ENCODE measurements around the gene KLHL29.

The KLHL29 gene

DNA sequence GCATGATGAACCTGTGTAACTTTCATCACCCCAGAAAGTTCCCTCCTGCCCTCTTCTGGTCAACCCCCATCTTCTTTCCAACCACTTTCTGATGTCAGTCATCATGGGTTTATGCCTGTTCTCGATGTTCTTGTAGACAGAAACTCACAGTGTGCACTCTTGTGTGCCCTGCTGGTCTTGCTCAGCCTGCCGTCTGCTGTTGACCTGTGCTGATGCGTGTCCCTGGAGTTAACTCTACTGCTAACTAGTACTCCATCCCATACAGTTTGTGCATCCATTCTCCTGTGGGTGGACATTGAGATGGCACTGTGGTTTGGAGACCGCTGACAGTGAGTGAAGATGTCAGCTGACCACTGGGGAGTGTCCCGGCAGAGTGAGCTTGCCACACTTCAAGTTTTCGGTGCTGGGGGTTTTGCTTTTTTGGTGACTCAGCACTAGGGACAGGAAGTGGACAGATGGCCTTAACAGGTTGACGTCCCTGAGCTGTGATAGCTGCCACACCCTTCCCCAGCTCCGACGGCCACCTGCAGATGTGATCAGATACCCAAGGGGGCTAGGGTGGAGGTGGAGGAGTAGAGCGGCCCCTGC is 14.8 kb downstream of the KLHL29 start:
- DNase-seq = no peak

DNA sequence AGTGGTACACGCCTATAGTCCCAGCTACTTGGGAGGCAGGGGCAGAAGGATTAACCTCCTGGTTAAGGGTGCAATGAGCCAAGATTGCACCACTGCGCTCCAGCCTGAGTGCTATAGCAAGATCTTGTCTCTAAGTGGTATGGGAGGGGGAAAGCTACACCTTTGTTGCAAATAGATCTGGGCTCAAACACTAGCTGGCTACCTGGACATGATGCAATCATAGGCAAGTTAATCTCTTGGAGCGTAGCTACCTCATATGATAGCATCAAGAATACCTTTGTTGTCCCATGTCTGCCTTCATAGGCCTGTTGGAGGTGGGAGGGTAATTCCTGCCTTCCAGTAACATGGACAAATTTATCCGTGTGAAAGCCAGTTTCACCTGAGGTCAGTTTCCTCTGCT is 15.7 kb downstream of the KLHL29 start:
- DNase-seq = no peak

DNA sequence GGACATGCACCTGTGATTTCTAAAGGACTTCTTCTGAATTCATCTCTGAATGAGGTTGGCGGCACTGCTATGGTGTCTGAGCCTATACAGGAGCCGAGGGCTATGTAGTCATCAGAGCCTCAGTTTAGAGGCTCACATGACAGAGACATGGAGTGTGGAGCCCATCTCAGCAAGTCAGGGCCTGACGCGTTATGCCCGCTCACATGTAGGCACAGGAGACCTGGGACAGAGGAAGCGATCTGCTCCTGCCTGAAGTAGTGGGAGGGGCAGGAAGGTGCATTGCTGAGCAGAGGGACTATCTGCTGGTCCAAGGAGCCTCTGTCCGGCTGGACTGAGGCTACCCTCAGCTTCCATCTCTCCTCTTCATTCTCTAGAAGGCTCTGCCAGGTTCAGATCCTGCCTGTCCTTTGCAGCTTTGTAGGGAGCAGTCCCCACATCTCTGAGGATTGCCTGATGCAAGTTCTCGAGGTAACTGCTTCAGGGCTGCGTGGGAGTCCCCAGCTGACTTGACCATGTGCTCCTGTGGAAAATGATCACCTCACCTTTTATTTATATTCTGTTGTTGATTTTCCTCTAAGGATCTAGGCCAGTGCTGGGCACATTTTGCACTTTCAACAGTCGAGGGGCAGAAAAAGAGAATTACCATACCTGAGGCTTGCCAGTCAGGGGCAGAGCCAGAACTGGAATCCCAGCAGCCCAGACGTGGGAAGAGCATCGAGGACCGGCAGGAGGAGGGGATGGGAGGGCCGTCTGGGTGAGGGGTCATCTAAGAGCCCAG is 16.6 kb downstream of the KLHL29 start:
- no peak for DNase-seq

DNA sequence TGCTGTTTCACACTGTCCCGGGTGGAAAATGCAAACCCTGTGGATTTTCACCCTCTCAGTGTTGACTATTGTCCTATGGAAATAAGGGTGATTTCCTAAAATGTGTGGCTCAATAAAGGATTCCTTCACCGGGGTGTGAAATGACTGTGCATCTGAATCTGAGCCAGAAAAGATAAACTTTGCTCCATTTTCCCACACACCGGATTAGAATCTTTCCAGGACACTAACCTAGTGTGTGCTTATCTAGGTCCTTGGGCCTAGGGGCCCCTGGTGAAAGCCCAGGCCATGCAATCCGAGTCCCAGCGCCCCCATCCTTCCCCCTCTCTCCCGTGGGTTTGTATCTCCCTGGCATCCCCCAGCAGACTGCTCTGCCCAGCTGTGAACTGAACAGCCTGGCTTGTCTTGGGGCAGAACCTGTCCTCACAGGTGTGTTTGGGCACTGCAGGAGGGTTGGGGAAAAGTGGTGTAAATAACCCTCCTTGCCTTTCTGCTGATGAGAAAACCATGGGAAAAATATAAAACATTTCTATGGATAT is 17.3 kb downstream of the KLHL29 start:
- no peak for DNase-seq

DNA sequence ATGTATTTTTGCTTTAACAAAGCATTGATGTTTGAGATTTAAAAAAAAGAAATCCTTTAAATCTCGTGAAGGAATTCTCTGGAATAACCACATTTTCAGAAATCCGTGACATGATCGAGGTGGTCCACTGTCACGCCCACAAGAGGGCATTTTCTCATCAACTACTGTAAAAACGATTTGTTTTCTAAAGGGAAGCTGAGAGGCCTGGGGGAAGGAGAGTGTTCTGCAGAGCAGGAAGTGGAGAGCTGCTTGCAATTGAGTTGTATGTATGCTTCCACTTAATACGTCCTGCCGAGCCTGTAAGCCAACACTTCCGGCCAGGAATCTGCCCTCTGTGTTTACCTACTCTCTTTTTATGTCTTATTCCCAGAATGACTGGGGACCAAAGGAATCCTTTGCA is 19.4 kb downstream of the KLHL29 start:
- DNase-seq = no peak

DNA sequence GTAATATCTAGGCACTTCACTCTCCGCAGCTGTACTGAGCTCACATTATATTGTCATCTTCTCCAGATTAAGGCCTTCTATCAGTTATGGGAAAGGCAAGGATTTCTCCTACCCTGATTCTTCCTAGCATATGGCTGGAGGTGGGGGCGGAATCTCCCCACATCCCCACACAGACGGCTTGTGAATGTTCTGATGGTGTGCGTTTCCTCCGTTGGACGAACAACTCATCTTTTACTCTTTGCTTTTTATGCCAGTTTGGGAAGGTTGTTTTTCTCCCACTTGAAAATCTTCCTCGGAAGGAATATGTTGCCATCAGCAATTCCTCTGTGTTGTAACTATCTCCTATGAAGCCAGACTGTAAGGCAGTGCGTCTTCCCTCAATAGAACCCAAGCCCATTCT is 24.3 kb downstream of the KLHL29 start:
- no peak for DNase-seq

DNA sequence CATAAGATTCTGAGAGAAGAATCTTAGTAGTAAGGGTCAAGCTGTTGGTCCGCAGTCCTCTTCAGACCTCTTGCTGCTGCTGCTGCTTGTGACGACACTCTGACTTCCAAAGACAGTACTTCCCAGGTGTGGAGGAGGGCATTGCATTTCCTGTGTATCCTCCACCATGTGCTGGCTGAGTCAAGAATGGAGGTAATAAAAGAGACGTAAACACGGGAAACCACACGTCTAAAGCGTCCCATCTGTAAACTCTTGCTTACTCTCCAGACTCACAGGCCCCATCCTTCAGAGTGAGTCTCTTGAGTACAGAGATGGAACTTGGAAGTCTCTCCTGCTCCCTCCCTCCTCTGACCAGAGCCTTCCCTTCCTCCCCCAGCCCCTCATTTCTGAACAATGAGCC is 25.6 kb downstream of the KLHL29 start:
- no peak for DNase-seq

DNA sequence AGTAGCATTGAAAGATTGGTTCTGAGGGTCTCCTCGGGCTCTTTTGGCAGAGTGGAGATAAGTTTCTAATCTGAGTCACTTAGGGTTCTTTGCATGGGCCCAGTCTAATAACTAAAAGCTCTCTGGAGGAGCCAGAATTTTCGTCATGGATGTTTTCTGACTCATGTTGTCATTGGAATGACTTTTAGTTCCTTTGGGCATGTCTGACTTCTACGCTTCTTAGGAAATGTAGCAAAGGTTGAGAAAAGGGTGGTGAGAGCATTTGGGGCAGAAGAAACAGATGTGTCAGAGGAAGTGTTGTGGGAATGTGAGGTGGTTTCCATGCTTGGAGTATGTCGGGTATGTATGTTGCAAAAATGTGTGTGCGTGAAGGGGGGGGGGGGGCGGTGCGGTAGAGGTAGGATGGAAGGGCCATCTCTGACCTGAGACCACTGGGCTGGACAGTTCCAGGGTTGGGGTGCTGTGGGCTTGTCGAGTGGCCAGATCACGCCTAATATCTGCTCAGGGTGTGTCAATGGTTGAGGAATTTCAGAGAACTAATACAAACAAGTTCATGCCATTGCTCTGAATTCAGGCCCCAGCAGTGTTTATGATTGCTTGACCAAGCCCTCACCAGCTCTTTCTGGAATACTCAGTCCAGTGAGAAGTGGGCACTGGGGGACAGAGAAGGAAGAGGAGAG is 26.9 kb downstream of the KLHL29 start:
- DNase-seq = no peak

DNA sequence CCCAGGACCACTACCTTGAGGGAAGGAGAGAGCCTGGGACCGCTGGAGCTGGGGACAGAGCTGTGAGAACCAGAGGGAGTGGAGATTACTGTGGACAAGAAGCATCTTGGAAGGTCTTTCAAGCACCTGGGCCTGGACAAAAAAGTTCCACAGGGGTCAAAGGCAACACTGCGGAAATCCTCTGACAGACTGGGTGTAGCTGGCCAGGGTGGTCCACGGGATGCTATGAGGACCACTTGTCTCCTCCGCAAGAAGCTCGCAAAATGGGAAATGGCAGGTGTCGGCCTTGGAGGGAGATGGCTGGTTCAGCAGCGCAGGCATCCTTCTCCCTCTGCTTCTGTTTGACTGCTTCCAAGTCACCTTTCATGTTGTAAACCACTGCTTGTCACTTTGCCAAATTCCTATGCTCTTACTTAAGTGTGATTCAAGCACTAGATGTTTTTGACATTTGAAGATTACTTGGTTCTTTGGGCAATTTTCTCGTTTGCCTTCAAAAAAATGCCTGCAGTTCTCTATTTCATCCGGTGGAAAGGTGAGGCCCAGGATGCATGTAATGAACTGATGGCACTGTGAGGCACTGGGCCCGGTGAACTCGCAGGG is 27.7 kb downstream of the KLHL29 start:
- no peak for DNase-seq

DNA sequence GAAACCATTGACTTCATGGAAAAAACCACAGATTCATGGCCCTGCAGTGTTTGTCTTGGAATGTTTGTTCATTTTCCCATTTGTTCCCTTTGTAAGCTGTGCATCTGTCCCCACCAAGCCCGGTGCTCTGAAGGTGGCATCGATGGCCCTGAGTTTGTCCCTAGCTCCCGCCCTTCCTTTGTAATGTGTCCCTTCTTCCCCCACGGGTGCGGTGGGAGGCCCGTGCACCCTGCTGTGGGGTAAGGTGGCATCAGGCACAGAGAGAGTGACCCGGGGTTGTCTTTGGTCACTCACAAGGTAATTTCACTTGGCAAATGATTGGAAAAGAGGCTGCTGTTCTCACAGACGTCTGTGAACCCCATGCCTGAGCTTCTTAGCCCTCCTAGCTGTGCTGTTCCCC is 28.7 kb downstream of the KLHL29 start:
- DNase-seq = no peak

DNA sequence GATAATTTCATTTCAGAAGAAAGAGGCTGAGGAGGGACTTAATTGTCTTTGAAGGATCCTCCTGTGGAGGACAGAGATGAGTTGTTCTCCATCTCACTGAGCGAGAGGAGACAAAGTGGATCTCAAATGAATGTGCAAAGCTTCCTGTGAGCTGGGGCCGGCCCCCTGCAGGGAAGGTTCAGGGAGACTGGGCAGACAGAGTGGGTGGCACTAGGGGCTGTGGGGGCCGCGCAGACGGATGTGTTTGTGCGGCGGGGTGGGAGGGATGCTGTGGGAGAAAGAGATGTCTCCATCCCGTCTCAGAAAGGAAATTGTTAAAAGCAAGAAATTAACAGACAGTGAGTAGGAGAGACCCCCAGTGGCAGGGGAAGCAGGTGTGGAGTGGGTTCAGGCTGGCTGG is 29.1 kb downstream of the KLHL29 start:
- no peak for DNase-seq

DNA sequence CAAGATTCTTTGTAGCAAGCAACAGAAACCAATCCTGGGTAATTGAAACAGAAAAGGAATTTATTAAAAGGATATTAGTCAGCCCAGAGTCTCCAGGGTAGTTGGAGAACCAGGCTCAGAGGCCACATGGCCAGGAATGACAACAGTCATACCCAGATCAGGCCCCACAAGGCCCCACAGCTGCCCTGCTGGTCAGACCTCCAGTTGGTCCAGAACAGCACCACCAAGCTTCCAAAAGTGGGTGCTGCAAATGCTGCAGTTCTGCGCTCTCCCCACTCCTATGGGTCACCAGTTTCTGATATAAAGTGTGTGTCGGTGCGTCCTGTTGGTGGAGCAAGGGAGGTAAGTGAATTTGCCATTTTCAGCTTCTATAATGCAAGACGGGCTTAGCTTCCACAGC is 29.9 kb downstream of the KLHL29 start:
- peak; percentile 40 for DNase-seq

DNA sequence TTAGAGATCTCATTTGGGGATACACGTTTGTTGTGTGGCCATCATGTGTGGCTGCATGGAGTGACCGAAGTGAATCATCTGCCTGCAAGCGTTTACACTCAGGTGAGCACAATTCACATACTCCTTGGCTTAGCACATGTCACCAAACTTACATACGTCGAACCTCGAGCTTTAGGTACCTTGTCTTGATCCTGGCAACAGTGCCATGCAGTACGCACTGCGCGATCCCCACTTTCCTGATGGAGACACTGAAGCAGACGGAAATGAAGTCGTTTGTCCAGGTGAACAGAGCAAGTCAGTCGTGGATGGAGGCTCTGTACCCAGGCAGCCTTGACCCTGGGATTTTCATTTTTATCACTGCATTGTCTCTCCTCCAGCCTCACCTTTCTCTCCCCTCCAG is 32.3 kb downstream of the KLHL29 start:
- DNase-seq = no peak

DNA sequence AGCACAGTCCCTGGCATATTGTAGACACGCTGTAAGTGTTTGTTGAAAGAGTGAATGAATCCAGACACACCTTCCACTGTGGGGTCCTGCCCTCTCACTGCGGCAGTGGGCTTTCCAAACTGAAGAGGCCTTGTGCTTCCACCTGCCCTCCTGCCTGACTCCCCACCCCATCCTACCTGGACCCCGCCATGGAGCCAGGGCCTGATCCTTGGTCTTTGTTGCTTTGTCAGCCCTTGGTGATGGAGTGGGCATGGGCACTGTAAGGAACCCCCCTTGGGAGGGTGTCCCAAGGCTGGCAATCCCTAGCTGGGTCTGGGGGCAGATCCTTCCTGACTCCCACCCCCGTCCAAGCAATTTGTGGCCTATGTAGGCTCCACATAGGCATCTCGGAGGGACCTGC is 33.1 kb downstream of the KLHL29 start:
- no peak for DNase-seq

DNA sequence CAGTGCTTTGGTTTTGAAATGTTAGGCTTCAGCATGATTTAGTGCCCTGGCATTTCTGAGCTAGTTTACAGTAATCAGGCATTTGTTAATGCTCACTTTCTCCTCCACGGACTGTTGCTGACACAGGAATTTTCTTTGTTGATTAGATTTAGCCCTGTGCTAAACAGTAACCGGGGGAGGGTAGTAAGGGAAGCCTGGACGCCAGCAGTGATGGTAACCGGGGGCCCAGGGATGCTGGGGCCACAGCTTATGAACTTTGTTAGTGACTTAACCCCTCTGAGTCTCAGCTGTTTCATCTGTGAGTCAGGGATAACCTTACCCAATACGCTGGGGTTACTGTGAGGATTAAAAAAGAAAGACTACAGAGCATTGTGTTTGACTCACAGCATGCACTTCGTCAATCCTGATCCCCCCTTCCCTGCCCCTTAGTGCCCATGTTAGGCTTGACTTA is 33.5 kb downstream of the KLHL29 start:
- no peak for DNase-seq

DNA sequence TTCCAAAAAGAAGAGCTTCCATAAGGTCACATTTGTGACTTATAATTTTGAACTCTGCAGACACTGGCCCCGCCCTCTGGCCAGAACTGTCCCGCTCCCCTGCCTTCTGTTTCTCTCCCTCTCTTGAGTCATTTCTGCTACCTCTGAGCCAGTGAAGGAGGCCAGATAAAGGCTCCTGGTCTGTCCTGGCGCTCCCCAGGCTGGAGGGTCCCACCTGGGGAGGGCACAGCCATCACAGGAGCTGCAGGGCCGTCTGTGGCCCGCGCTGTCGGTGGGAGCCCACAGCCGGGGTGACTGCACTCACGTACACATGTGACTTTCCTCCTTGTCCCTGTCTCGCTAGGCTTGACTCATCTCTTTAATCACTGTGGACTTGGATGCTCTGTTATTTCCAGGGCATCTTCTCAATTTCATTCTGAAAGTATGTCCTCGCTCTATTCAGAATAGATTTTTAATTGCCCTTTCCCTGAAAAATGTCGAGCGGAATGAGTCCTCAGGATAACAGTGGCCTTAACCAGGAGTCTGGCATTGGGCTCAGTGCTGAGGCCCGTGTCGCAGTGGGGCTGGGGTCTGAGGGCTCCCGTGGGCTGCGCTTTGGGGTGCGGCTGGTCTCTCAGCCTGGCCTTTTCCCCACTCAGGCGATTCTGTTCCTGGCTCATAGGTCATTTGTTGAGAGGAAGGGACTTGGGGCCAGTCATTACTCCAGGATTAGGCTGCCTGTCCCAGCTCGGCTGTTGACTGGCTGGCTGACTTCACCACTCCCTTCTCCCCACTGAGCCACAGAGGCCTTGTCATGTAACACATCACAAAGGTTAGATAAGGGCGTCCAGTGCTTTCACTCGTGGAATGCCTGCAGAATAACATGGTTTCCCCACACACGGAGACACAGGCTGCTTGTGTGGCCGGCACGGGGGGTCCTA is 34.5 kb downstream of the KLHL29 start:
- no peak for DNase-seq

DNA sequence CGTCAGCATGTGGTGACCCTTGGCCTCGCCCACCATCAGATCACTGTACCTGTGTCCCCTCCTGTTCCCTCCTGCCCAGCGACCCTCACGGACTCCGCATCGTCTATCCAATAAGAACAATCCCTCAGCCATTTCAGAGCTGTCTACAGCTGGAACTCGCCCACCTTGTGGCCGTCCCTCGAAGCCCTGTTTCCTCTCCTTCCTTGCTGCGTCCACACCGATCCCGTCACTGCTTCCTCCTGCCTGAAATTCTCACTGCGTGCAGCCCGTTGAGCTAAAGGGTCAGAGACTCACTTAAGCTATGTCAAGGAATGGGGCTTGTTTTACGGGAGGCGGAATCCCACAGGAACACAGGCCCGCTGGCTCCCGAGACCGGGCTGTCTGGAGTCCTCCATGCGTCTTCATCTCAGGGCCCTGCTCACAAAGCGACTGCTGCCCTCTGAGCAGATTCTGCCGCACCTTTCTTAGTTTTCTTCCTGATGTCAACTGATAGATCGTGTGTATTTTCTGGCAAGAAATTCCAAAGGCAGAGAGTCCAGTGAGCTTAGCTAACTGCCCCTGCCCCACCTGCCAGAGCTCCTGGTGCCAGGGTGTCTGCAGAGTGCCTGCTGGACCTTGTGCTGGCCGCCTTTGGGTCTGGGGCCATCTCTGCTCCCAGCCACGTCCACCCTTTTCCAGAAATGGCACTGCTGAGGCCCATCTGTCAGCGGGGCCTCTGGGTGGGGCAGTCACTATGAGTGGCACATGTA is 35.3 kb downstream of the KLHL29 start:
- no peak for DNase-seq

DNA sequence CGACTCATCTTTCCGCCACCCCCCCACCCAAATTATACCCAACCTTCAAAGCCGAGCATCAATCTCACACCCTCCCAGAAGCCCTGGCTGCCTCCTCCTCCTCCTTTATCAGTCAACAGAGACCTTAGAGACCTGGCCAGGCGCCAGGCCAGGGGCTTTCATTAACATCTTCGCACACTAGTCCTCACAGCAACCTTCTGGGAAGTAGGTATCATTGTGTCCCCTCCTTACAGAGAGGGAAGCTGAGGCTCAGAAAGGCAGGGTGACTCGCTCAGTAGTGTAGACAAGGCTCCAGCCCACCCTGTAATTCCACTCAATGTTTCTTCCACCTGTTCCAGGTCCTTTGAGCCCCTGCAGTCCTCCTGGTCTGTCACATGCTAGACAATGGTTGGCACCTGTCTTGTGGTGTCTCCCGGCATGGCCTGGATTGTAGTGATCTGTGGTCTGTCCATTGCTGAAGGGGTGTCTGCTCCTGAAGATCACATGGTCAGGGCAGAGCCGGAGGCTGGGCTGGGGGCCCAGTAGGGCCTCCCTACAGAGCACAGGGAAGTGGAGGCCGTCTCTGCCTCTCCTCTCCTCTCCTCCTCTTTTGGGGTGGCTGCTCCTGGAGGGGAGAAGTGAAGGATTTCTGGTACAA is 36.0 kb downstream of the KLHL29 start:
- DNase-seq = no peak

DNA sequence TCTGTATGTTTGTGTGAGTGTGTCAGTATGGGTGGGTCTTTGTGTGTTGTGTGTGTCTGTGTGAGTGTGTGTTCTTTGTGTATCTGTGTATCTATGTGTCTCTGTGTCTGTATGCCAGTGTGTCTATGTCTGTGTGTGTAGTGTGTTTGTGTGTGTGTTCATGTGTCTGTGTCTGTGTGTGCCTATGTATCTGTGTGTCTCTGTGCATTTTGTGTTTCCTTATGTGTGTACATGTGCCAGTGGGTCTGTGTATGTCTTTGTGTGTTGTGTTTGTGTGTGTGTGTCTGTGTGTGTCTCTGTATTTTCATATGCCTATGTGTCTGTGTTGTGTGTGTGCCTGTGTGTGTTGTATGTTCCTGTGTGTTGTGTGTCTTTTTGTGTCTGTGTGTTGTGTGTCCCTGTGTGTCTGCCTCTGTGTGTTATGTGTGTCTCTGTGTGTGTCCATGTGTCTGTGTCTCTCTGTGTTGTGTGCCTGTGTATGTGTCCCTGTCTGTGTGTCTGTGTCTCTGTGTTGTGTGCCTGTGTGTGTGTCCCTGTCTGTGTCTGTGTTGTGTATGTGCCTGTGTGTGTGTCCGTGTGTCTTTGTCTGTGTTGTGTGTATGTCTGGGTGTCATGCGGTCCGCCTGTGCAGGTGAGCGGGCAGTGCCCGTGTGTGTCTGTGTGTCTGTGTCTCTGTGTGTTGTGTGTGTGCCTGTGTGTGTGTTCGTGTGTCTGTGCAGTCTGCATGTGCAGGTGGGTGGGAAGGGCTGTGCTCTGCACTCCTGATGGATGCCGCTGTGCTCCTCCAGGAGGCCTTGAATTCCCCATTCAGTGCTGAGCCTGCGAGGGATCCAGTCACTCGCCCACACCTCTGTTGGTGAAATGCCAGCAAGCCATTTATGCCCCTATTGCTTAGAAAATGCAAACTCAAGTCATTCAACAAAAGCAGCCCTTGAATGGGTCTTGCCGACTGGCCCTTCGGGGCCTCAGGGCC is 37.4 kb downstream of the KLHL29 start:
- DNase-seq = no peak
